NK-92 treated with Interleukin-12 subunit alpha and Interleukin-12 subunit beta, amount 100 ng/mL, for 24 hours (cell line): ENCODE measurements around the gene GLIS2.

Source experiments
- DNase-seq: peaks from one replicate; lab custom pipeline; 2025; lab: John Stamatoyannopoulos, UW

GLIS2 gene

GRCh38 chr16:4350787-4351659, 35.2 kb downstream of the GLIS2 start, which contains the start of gene PAM16:
TSS of gene PAM16 (minus strand) at chr16:4351321. CDS start at chr16:4351234, 87 bp downstream.
- DNase-seq, result peak; percentile 98

GRCh38 chr16:4351880-4352279, 36.0 kb downstream of the GLIS2 start:
- no peak for DNase-seq

DNA sequence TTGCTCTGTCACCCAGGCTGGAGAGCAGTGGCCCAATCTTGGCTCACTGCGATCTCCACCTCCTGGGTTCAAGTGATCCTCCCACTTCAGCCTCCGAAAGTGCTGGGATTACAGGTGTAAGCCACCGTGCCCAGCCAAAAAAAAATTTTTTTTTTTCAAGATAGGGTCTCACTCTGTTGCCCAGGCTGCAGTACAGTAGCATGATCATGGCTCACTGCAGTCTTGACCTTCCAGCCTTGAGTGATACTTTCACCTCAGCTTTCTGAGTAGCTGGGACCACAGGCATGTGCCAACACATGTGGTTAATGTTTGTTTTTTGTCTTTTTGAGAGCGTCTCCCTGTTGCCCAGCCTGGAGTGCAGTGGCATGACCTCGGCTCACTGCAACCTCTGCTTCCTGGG, 37.0 kb downstream of the GLIS2 start:
- DNase-seq, result no peak

- no peak for DNase-seq
Observed at GRCh38 chr16:4353675-4354074, 37.8 kb downstream of the GLIS2 start.

GRCh38 chr16:4354512-4355409, 38.9 kb downstream of the GLIS2 start:
- DNase-seq, result no peak

- DNase-seq, result no peak
Observed at GRCh38 chr16:4356820-4357219, 41.0 kb downstream of the GLIS2 start.

DNA sequence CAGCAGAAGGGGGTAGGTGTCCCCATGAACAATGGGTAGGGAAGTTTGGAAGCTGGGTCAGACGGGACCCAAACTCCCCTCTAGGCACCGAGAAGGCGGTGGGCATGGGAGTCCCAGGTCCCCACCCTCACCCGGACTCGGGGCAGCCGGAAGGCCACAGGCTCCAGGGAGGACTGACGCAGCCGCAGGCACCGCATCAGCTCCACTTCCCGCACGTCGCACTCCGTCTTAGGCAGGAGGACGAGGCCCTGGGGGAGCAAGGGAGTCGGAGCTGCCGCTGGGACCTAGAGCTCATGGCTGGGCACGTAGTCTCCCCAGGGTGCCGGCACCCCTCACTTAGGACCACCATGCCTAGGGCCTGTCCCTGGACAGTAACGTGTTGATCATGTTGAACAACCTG, 42.4 kb downstream of the GLIS2 start:
- DNase-seq, result no peak

- DNase-seq, result peak; percentile 18
Observed at GRCh38 chr16:4358831-4359561, 43.1 kb downstream of the GLIS2 start.

DNA sequence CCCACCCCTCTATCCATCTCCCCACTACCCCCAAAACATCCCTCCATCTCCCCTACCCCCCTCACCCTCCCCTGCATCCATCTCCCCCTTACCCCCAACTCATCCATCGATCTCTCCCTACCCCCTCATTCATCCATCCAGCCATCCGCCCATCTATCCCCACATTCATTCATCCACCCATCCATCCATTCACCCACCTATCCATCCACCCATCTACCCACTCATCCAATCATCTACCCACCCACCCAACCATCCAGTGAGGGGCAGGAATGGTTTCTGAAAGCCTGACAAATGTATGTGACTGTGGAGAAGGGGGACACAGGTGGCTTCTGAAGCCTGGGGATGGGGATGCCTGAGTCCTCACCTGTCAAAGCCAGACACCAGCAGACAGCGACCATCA, 44.0 kb downstream of the GLIS2 start:
- no peak for DNase-seq

GRCh38 chr16:4360538-4361021, 44.7 kb downstream of the GLIS2 start:
- no peak for DNase-seq

DNA sequence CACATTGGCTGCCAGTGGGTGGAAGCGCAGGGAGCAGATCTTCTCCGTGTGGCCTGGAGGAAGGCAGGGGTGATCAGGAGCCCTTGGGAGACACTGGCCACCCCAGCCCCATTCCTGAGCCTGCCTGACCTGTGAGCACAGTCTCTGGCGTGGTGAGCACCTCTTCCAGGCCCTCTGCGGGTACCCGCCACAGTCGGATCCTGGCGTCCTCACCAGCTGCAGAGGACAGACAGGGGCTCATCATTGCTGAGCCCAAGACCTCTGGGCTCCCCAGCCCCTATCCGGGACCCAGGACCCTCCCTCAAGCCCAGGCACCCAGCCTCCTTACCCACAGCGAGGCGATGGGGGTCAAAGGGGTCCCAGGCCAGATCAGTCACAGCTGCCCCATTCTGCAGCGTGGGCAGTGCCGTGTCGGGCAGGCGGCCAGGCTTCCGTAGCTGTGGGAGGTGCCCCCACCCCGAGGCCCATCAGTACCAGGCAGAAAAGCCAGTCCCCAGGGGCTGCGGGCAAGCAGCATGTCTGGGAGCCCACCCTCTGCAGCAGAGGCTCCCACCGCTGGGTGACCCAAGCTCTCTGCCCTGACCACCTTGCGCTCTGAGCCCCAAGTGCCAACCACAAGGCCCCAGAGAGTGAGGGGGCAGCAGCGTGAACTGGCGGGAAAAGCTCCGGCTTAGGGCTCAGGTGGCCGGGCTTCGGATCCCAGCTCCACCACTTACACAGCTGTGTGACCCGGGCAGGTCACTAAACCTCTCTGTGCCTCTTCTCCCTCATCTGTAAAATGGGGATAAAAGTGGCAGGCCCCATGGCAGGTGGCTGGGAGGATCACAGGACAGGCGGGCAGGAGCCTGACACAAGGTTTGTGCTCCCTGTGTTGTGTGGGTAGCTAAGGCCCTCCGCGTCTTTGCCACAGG, 45.4 kb downstream of the GLIS2 start:
- no peak for DNase-seq

DNA sequence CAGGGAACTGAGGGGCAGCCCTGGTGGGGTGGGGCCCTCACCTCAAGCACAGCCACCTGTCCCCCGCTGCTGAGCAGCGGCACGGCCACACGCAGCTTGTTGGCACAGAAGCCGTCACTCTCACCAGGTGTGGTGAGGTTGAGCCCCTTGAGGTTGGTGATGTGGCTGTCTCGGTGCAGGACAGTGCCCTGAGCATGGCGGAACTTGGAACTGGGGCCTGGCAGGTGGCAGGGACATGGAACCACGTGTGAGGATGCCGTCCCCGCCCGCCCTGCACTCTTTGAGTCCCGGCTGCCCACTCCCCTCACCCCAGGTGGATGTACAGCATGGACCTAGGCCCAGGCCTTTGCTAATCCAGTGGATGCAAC, 46.1 kb downstream of the GLIS2 start:
- no peak for DNase-seq

DNA sequence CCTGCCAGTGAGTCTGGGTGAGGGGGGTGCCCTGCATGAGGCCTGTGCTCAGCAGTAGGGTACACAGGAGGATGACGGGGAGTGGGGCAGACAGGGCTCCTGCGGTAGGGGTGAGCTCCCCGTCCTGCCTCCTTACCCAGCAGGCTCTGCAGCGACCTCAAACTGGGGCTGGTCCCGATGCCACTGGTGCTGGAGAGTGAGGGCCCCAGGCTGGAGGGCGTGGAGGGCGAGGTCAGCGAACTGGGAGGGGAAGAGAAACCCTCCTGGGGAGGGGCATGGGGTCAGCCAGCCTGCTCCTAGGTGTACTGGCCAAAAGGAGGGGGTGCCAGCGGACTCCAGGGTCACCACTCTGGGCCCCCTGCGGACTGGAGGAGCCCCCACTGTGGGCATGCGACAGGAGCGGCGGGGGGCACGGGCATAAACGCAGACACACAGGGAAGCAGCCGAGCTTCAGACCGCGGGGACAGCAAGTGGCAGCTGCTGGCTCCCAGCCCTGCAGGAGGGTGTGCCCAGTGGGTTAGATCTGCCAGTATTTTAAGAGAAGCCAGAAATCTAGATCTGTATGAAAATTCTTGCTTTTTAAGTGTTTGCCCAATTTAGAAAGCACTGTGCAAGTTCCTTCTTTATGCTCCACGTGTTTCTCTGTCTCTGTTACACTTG, 46.7 kb downstream of the GLIS2 start:
- no peak for DNase-seq

- no peak for DNase-seq
Observed at GRCh38 chr16:4364196-4365013, 48.5 kb downstream of the GLIS2 start.

- DNase-seq, result no peak
Observed at GRCh38 chr16:4365014-4365406, 49.1 kb downstream of the GLIS2 start.

- no peak for DNase-seq
Observed at GRCh38 chr16:4365615-4366014, 49.7 kb downstream of the GLIS2 start.

- DNase-seq, result no peak
Observed at GRCh38 chr16:4366016-4366415, 50.1 kb downstream of the GLIS2 start.

DNA sequence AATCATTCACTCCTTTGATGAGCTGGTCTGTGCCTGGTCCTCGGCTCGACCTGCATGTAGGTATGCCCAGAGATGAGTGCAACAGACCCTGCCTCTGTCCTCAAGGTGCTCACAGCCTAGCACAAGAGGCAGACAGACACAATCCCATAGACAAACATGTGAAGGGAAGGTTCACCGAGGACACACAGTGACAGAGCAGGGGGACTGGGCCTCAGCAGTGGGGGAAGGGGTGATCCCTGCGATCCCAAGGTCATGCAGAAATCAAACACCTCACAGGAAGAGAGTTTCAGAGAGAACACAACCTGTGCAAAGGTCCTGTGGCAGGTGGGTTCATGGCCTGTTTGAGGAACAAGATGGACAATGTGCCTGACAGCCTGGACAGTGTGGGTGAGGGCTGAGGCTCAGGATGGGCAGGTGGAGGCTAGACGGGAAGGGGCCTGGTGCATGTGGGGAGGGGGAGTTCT, 51.6 kb downstream of the GLIS2 start:
- no peak for DNase-seq

DNA sequence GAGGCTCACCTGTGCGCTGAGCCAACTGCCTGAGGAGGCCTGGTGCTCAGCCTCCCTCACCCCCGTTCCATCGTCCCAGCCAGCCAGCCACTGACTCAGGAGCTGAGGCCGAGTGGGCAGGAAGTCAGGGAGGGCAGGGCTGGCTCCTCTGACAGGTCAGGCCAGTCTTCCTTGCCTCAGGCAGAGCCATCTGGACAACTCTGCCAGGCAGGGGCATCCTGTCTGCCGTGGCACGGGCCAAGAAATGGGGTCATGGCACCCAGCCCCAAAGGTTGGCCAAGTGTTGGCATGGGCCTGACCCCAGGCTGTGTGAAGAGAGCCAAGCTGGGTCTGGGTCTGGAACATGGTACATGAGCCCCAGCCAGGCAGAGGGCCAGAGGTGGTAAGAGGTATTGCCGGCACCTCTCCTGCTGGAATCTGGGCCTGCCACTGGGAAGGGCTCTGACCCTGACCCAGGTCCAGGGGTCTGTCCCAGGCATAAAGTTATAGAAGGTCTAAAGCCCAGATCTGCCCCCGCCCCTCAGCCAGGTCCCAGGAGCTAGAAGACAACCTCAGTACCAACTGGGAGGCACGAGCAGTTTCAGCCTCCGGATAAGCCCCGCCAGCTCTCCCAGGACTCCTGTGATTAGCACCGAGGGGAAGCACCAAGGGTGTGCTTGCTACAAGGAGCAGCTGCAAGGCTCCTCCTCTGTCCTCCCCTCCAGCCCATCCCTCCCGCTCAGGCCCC, 53.3 kb downstream of the GLIS2 start:
- no peak for DNase-seq
